Neural progenitor cell (in vitro differentiated cells): ENCODE measurements around the gene PGPEP1. TPM values are rescaled to one million over a fixed set of nuclear protein-coding genes. Genes with fewer than 3 reads are reported as not detected.
"Not testable (repeated sequence)": the region's sequence is repeated elsewhere in the genome, so short reads cannot be mapped to it uniquely, and the experiment has no call there.

Experiments
- DNase-seq: peaks from one replicate; pipeline ENCODE4 v3.0.0-alpha.2; 2016; ENCODE audit warnings: low spot score
- H2AFZ ChIP-seq: fragments of 200-600 bp; sonication (generic); replicated peaks from 2 replicates; pipeline ENCODE4 v1.6.1; 2016; ENCODE audit warnings: antibody characterized with exemption
- H3F3A ChIP-seq: fragments of 200-600 bp; sonication (generic); 2 replicates; pipeline ENCODE4 v1.6.1; 2016; ENCODE audit warnings: antibody characterized with exemption, low read depth
- H3K27ac ChIP-seq: fragments of 200-600 bp; sonication (generic); 2 replicates; pipeline ENCODE4 v1.5.1; 2016; ENCODE audit warnings: mild to moderate bottlenecking
- H3K27me3 ChIP-seq: fragments of 200-600 bp; sonication (generic); 2 replicates; pipeline ENCODE4 v1.6.1; 2016; ENCODE audit warnings: mild to moderate bottlenecking, moderate library complexity
- H3K36me3 ChIP-seq: fragments of 200-600 bp; sonication (generic); 2 replicates; pipeline ENCODE4 v1.5.1; 2016
- H3K4me1 ChIP-seq: fragments of 200-600 bp; sonication (generic); 2 replicates; pipeline ENCODE4 v1.6.1; 2016; ENCODE audit warnings: mixed run types
- H3K4me2 ChIP-seq: fragments of 200-600 bp; sonication (generic); 2 replicates; pipeline ENCODE4 v1.6.1; 2016
- H3K4me3 ChIP-seq: fragments of 200-600 bp; sonication (generic); 2 replicates; pipeline ENCODE4 v1.5.1; 2016
- H3K79me2 ChIP-seq: fragments of 200-600 bp; sonication (generic); 2 replicates; pipeline ENCODE4 v1.6.1; 2016; ENCODE audit warnings: low read depth
- H3K9ac ChIP-seq: fragments of 200-600 bp; sonication (generic); 2 replicates; pipeline ENCODE4 v1.6.1; 2016
- H3K9me3 ChIP-seq: fragments of 200-600 bp; sonication (generic); 2 replicates; pipeline ENCODE4 v1.5.1; 2016; ENCODE audit warnings: low read depth
- H4K20me1 ChIP-seq: fragments of 200-600 bp; sonication (generic); 2 replicates; pipeline ENCODE4 v1.6.1; 2016; ENCODE audit warnings: low read depth
- H3K27ac Mint-ChIP-seq: 3 replicates; pipeline ENCODE4 v1.8.0; 2021; ENCODE audit warnings: mixed read lengths
- H3K27me3 Mint-ChIP-seq: 2 replicates; pipeline ENCODE4 v1.8.0; 2022; ENCODE audit warnings: low read depth, mild to moderate bottlenecking, inconsistent platforms, moderate library complexity, mixed read lengths; ENCODE audit not compliant: insufficient read depth
- H3K36me3 Mint-ChIP-seq: 3 replicates; pipeline ENCODE4 v1.8.0; 2021; ENCODE audit warnings: mixed read lengths
- H3K4me1 Mint-ChIP-seq: 3 replicates; pipeline ENCODE4 v1.8.0; 2021; ENCODE audit warnings: mixed read lengths
- H3K4me3 Mint-ChIP-seq: 3 replicates; pipeline ENCODE4 v1.8.0; 2021; ENCODE audit warnings: mild to moderate bottlenecking, moderate library complexity, mixed read lengths
- H3K9me3 Mint-ChIP-seq: 3 replicates; pipeline ENCODE4 v1.8.0; 2020; ENCODE audit warnings: mixed read lengths
- CTCF ChIP-seq: fragments of 200-600 bp; sonication (generic); IDR thresholded peaks from 2 replicates; pipeline ENCODE4 v1.5.1; 2017; ENCODE audit warnings: antibody characterized with exemption, mild to moderate bottlenecking
- EZH2 ChIP-seq: fragments of 200-600 bp; sonication (generic); IDR thresholded peaks from 2 replicates; pipeline ENCODE4 v1.6.1; 2017; ENCODE audit warnings: antibody characterized with exemption, mild to moderate bottlenecking, moderate library complexity
- EZH2phosphoT487 ChIP-seq: fragments of 200-600 bp; sonication (generic); IDR thresholded peaks from 2 replicates; pipeline ENCODE4 v1.6.1; 2017; ENCODE audit warnings: antibody characterized with exemption
- total RNA-seq: library from RNA; depleted of rRNA; stranded (reverse); fragments of >200 nt; gene quantifications from 2 replicates; pipeline ENCODE4 v1.2.3, GENCODE V29; 2015; ENCODE audit warnings: low replicate concordance

PGPEP1 gene
- total RNA-seq, 1 donor from 2014 or later = 2.1 TPM

GRCh38 chr19:18350490-18350889 is 10.1 kb downstream of the PGPEP1 start:
- H2AFZ ChIP-seq = no peak overlapping the region
- no peak overlapping the region for H3K4me3 Mint-ChIP-seq
- H3K9me3 ChIP-seq = no peaks in the 10 kb centered on the region
- no peaks in the 10 kb centered on the region for H4K20me1 ChIP-seq
- DNase-seq = no peak
- H3K36me3 ChIP-seq = no peaks in the 10 kb centered on the region
- no peak overlapping the region for H3K4me3 ChIP-seq
- H3K4me2 ChIP-seq = no peak overlapping the region
- H3K4me1 Mint-ChIP-seq = peaks cover 20% of the 10 kb centered on the region
- no peak overlapping the region for H3K27ac Mint-ChIP-seq
- H3K9ac ChIP-seq = no peak overlapping the region
- no peaks in the 10 kb centered on the region for H3K27me3 ChIP-seq
- H3K4me1 ChIP-seq = peaks cover 4% of the 10 kb centered on the region
- H3K79me2 ChIP-seq = no peaks in the 10 kb centered on the region
- TF ChIP-seq EZH2phosphoT487 = no peak
- no peak for TF ChIP-seq CTCF
- TF ChIP-seq EZH2 = no peak
- no peak overlapping the region for H3K27ac ChIP-seq
- H3K36me3 Mint-ChIP-seq = peaks cover under 1% of the 10 kb centered on the region
- H3K9me3 Mint-ChIP-seq = no peaks in the 10 kb centered on the region
- peaks cover 5% of the 10 kb centered on the region for H3K27me3 Mint-ChIP-seq
- H3F3A ChIP-seq = peaks cover 12% of the 10 kb centered on the region

GRCh38 chr19:18351544-18351943 is 11.1 kb downstream of the PGPEP1 start:
- Histone ChIP-seq H3K4me2 (no peak overlapping the region), H3K9me3 (no peaks in the 10 kb centered on the region), H3K4me3 (no peak overlapping the region), H3K36me3 (no peaks in the 10 kb centered on the region), H3K4me1 (no peaks in the 10 kb centered on the region), H2AFZ (no peak overlapping the region), H3K27ac (no peak overlapping the region), H3K79me2 (no peaks in the 10 kb centered on the region), H3F3A (peaks cover 3% of the 10 kb centered on the region), H3K27me3 (no peaks in the 10 kb centered on the region), H3K9ac (no peak overlapping the region), H4K20me1 (no peaks in the 10 kb centered on the region)
- peaks cover 2% of the 10 kb centered on the region for H3K36me3 Mint-ChIP-seq
- peaks cover 12% of the 10 kb centered on the region for H3K4me1 Mint-ChIP-seq
- no peak for DNase-seq
- TF ChIP-seq EZH2 (no peak), EZH2phosphoT487 (no peak), CTCF (no peak)
- peaks cover 5% of the 10 kb centered on the region for H3K27me3 Mint-ChIP-seq
- H3K27ac Mint-ChIP-seq = no peak overlapping the region
- H3K4me3 Mint-ChIP-seq = no peak overlapping the region
- no peaks in the 10 kb centered on the region for H3K9me3 Mint-ChIP-seq

- H2AFZ ChIP-seq = no peak overlapping the region
- H3K4me3 ChIP-seq = no peak overlapping the region
- TF ChIP-seq CTCF = no peak
- TF ChIP-seq EZH2phosphoT487 = no peak
- TF ChIP-seq EZH2 = no peak
- H3K27ac ChIP-seq = no peak overlapping the region
- H3K9me3 Mint-ChIP-seq = peaks cover 4% of the 10 kb centered on the region
- no peaks in the 10 kb centered on the region for H4K20me1 ChIP-seq
- H3K36me3 Mint-ChIP-seq = peaks cover 12% of the 10 kb centered on the region
- no peak overlapping the region for H3K9ac ChIP-seq
- H3K36me3 ChIP-seq = no peaks in the 10 kb centered on the region
- H3K27ac Mint-ChIP-seq = no peak overlapping the region
- no peaks in the 10 kb centered on the region for H3K79me2 ChIP-seq
- peaks cover 3% of the 10 kb centered on the region for H3F3A ChIP-seq
- H3K4me3 Mint-ChIP-seq = peak overlapping the region; percentile 6
- H3K4me2 ChIP-seq = no peak overlapping the region
- no peaks in the 10 kb centered on the region for H3K9me3 ChIP-seq
- no peak for DNase-seq
- peaks cover 5% of the 10 kb centered on the region for H3K27me3 Mint-ChIP-seq
- no peaks in the 10 kb centered on the region for H3K4me1 ChIP-seq
- H3K27me3 ChIP-seq = no peaks in the 10 kb centered on the region
- peaks cover under 1% of the 10 kb centered on the region for H3K4me1 Mint-ChIP-seq
These were observed 13.1 kb downstream of the PGPEP1 start for GRCh38 chr19:18353378-18354005.

- not testable (repeated sequence) for H3K9me3 ChIP-seq, H4K20me1 ChIP-seq, H3K9ac ChIP-seq, H3K4me1 Mint-ChIP-seq, H3K4me1 ChIP-seq, H3K4me3 Mint-ChIP-seq, H3K27me3 ChIP-seq, H3K79me2 ChIP-seq, H2AFZ ChIP-seq, H3K9me3 Mint-ChIP-seq, H3K4me3 ChIP-seq, H3K27ac ChIP-seq, H3K27ac Mint-ChIP-seq, DNase-seq, H3K27me3 Mint-ChIP-seq, H3F3A ChIP-seq, H3K36me3 ChIP-seq, H3K4me2 ChIP-seq
- peaks cover 16% of the 10 kb centered on the region for H3K36me3 Mint-ChIP-seq
These were observed 14.3 kb downstream of the PGPEP1 start for GRCh38 chr19:18354743-18355142.
